Loucy (cell line): ENCODE results near the gene PLXNA2.
A peak's percentile ranks its signal among the peaks of the same experiment; 100 is the strongest.

Source experiments
- H2AFZ ChIP-seq: fragments of 200-600 bp; sonication (generic); 2 replicates; pipeline ENCODE4 v1.6.0; 2016; ENCODE audit warnings: antibody characterized with exemption, mild to moderate bottlenecking, low read length, moderate library complexity
- H3F3A ChIP-seq: fragments of 200-600 bp; 2 replicates; pipeline ENCODE4 v1.6.0; 2016; ENCODE audit warnings: antibody characterized with exemption, low read depth, mild to moderate bottlenecking
- H3K27me3 ChIP-seq: fragments of 200-600 bp; sonication (generic); 2 replicates; pipeline ENCODE4 v1.6.1; 2014; ENCODE audit warnings: low read length, mild to moderate bottlenecking; ENCODE audit not compliant: insufficient read depth, poor library complexity, severe bottlenecking
- H3K36me3 ChIP-seq: fragments of 200-600 bp; sonication (generic); 2 replicates; pipeline ENCODE4 v1.6.1; 2016; ENCODE audit warnings: low read length; ENCODE audit not compliant: insufficient read depth
- H3K4me1 ChIP-seq: fragments of 200-600 bp; sonication (generic); 2 replicates; pipeline ENCODE4 v1.5.1; 2014; ENCODE audit warnings: low read length, mild to moderate bottlenecking; ENCODE audit not compliant: insufficient read depth, poor library complexity, severe bottlenecking
- H3K4me2 ChIP-seq: fragments of 200-600 bp; sonication (generic); 2 replicates; pipeline ENCODE4 v1.6.0; 2014; ENCODE audit warnings: antibody characterized with exemption, low read length, low read depth, mild to moderate bottlenecking; ENCODE audit not compliant: poor library complexity, severe bottlenecking
- H3K4me3 ChIP-seq: fragments of 200-600 bp; sonication (generic); 2 replicates; pipeline ENCODE4 v1.5.1; 2014; ENCODE audit warnings: low read length, mild to moderate bottlenecking, mixed read lengths; ENCODE audit not compliant: poor library complexity, severe bottlenecking
- H3K79me2 ChIP-seq: fragments of 200-600 bp; sonication (generic); 2 replicates; pipeline ENCODE4 v1.6.1; 2014; ENCODE audit warnings: low read length; ENCODE audit not compliant: insufficient read depth
- H3K9ac ChIP-seq: fragments of 200-600 bp; sonication (generic); 2 replicates; pipeline ENCODE4 v1.6.0; 2014; ENCODE audit warnings: mild to moderate bottlenecking, low read depth, low read length, moderate library complexity; ENCODE audit not compliant: poor library complexity, severe bottlenecking
- H3K9me2 ChIP-seq: fragments of 200-600 bp; sonication (generic); replicated peaks from 2 replicates; pipeline ENCODE4 v1.6.1; 2016; ENCODE audit warnings: low read depth, low read length, mixed read lengths
- H3K9me3 ChIP-seq: fragments of 200-600 bp; sonication (generic); 2 replicates; pipeline ENCODE4 v1.6.1; 2014; ENCODE audit warnings: mild to moderate bottlenecking, antibody characterized with exemption, low read length, low read depth; ENCODE audit not compliant: insufficient read depth
- H4K20me1 ChIP-seq: fragments of 200-600 bp; sonication (generic); 2 replicates; pipeline ENCODE4 v1.6.0; 2014; ENCODE audit warnings: antibody characterized with exemption, low read length, mild to moderate bottlenecking; ENCODE audit not compliant: insufficient read depth, poor library complexity, severe bottlenecking
- EZH2phosphoT487 ChIP-seq: fragments of 200-600 bp; IDR thresholded peaks from 2 replicates; pipeline ENCODE4 v1.6.1; 2018; ENCODE audit warnings: antibody characterized with exemption, mild to moderate bottlenecking, moderate library complexity, borderline replicate concordance
- TF ChIP-seq, protein P1 (sequence below): fragments of 200-600 bp; sonication (generic); conservative IDR thresholded peaks from 2 replicates; pipeline ENCODE4 v1.5.1; 2014; ENCODE audit warnings: mild to moderate bottlenecking, antibody characterized with exemption, low read length

PLXNA2 gene

GRCh38 chr1:208131621-208132286 is 112.4 kb downstream of the PLXNA2 start:
- Histone ChIP-seq H3K79me2 (no peaks in the 10 kb centered on the region), H3K27me3 (no peaks in the 10 kb centered on the region), H4K20me1 (no peaks in the 10 kb centered on the region), H2AFZ (peak overlapping the region; percentile 88), H3K9ac (peak overlapping the region; percentile 28), H3F3A (no peaks in the 10 kb centered on the region), H3K36me3 (no peaks in the 10 kb centered on the region), H3K4me2 (peak overlapping the region; percentile 65), H3K4me1 (no peaks in the 10 kb centered on the region), H3K9me2 (no peaks in the 10 kb centered on the region), H3K4me3 (peak overlapping the region; percentile 59), H3K9me3 (no peaks in the 10 kb centered on the region)
- TF ChIP-seq, protein P1, sequence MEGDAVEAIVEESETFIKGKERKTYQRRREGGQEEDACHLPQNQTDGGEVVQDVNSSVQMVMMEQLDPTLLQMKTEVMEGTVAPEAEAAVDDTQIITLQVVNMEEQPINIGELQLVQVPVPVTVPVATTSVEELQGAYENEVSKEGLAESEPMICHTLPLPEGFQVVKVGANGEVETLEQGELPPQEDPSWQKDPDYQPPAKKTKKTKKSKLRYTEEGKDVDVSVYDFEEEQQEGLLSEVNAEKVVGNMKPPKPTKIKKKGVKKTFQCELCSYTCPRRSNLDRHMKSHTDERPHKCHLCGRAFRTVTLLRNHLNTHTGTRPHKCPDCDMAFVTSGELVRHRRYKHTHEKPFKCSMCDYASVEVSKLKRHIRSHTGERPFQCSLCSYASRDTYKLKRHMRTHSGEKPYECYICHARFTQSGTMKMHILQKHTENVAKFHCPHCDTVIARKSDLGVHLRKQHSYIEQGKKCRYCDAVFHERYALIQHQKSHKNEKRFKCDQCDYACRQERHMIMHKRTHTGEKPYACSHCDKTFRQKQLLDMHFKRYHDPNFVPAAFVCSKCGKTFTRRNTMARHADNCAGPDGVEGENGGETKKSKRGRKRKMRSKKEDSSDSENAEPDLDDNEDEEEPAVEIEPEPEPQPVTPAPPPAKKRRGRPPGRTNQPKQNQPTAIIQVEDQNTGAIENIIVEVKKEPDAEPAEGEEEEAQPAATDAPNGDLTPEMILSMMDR = no peak
- no peak for TF ChIP-seq EZH2phosphoT487

- TF ChIP-seq, protein P1 = no peak
- no peak for TF ChIP-seq EZH2phosphoT487
- no peaks in the 10 kb centered on the region for H3K9me3 ChIP-seq
- H3K4me3 ChIP-seq = no peak overlapping the region
- H3K9ac ChIP-seq = no peak overlapping the region
- no peaks in the 10 kb centered on the region for H3F3A ChIP-seq
- H3K36me3 ChIP-seq = no peaks in the 10 kb centered on the region
- H2AFZ ChIP-seq = no peak overlapping the region
- no peaks in the 10 kb centered on the region for H3K27me3 ChIP-seq
- no peak overlapping the region for H3K4me2 ChIP-seq
- H3K4me1 ChIP-seq = peaks cover 10% of the 10 kb centered on the region
- no peaks in the 10 kb centered on the region for H3K79me2 ChIP-seq
- H3K9me2 ChIP-seq = no peaks in the 10 kb centered on the region
- H4K20me1 ChIP-seq = no peaks in the 10 kb centered on the region
These were observed 114.7 kb downstream of the PLXNA2 start for GRCh38 chr1:208129487-208129886.

DNA sequence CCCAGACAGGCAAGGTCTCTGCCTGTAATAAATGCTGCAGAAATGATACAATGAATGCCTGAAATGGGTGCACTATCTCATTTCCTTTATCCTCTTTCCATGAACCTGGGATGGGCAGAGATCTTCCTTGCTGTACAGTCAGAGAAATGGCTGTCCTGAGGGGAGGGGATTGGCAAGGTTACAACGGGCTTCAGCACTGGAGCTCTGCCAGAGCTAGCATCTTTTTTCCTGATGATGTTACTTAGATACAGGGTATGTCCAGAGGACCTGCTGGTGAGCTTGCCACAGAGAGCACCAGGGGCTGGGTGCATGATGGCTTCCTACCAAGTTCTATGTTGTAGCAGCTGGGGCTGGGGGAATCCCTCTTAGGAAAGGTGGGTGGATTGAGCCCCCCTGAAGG is 115.1 kb downstream of the PLXNA2 start:
- Histone ChIP-seq H4K20me1 (no peaks in the 10 kb centered on the region), H3K4me2 (no peak overlapping the region), H3K4me1 (peaks cover 10% of the 10 kb centered on the region), H3K4me3 (no peak overlapping the region), H3K79me2 (no peaks in the 10 kb centered on the region), H3K36me3 (no peaks in the 10 kb centered on the region), H3K9ac (no peak overlapping the region), H3K9me3 (no peaks in the 10 kb centered on the region), H3F3A (no peaks in the 10 kb centered on the region), H3K9me2 (no peaks in the 10 kb centered on the region), H2AFZ (no peak overlapping the region), H3K27me3 (no peaks in the 10 kb centered on the region)
- TF ChIP-seq EZH2phosphoT487 = no peak
- TF ChIP-seq, protein P1 = no peak
